Stimulated activated CD4-positive, alpha-beta T cell treated with anti-CD3 and anti-CD28 coated beads, Interleukin-15, amount 100 ng/mL, for 48 hours (primary cell): ENCODE data around the gene NUMA1.

ENCODE experiments used
- DNase-seq, 2 donors: peaks; one replicate each; pipeline ENCODE4 v3.0.0-alpha.2; 2020; ENCODE audit warnings: low read depth in 2 of 2

Gene NUMA1

DNA sequence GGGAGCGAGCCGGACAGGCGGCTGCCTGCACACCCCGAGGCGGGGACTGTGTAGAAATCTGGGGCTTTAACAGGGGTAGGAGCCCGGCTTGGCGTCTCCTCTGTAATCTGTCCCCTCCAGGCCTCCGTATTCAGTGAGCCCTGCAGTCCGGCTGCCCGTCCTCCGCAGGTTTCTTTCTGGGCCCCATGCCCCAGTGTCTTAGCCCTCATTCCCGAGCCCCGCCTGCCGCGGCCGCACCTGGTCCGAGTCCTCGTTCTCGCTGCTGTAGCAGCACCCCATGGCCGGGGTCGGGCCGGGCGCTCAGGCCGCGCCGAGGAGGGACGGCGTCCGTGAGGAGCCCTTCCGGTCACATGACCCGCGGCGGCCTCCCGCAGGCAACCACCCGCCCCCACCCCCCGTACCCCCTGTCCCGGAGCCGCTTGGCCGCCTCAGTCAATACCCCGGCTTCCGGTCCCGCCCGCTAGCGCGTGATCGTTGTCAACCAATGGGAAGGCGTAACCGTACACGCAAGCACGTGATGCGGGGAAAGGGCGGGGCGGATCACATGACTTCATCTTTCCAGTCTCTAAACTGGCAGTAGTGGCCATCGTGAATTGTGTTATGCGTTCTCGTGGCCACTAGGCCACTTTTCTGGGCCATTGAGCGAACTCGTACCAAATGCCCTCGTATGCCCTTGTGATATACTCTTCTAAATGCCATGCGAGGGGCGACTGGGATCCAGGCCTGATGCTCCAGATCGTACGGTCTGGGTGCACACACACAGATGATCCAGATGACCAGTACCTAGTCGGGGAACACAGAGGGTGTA lies 22.8 kb upstream of the NUMA1 start, which contains the start of gene LAMTOR1:
Gene LAMTOR1, minus strand, starts transcription at position 352 of the 808 bp plus-strand sequence. Its CDS starts 73 bp downstream, at position 279.
- peak; percentile 98 to 99 for DNase-seq

DNA sequence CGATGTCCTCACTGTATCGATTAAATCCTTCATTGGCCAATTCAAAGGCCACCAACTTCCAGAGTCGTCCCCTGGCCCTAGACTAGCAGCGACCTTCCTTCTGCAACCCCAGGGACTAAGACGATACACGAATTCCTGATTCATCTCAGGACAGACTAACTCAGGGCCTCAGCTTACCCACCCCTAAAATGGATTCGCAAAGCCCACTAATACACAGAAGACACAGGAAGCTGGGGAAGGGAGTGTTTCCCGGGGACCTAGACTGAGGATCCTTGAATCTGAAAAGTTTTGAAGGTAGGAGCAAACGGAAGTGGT lies 22.2 kb upstream of the NUMA1 start:
- DNase-seq = no peak

DNA sequence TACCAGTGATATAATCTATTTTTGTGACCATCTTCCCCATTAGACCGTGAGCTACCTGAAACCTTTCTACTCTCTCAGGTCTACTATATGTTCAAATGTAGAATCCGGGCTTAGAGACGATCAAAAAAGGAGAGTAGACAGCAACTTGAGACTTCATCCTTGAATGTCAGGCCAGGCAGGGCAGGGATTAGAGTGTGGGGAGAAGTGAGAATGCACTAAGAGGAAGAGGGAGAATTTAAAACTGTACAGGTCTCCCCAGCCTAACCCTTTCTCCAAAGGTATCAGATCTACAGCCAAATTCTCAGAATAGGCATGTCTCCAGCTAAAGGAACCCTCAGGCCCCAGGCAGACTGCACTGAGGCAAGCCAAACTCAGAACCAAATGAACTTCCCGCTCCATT lies 21.8 kb upstream of the NUMA1 start:
- no peak for DNase-seq

DNA sequence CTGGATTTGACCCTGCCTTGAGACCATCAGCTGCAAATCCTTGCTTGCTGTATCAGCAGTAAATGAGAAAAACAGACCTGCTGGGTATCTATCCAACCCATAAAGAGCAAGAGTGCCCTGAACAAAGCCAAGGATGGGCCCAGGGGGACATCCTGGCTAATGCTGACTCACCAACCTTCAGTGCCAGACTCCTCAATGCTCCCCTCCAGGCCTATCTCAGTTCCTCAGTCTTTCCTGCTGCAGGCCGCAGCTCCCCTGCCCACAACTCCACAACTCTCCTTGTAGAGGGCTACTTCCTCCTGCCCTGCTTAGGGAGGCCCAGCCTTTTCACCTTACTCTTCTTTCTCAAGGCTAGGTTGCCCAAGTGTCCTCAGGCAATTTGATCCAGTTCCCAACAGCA lies 20.1 kb upstream of the NUMA1 start:
- DNase-seq = no peak

DNA sequence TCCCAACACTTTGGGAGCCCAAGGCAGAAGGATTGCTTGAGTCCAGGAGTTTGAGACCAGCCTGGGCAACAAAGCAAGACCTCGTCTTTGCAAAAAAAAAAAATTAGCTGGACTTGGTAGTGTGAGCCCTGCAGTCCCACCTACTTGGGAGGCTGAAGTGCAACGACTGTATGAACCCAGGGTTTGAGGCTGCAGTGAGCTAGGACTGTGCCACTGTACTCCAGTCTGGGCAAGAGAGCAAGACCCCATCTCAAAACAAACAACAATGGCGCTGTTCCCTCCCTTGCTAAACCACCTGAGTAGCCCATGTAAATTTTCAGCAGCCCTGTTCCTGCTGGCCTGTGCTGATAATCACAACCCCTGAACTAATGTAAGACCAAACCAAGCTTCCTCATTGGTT lies 19.7 kb upstream of the NUMA1 start:
- DNase-seq = no peak

DNA sequence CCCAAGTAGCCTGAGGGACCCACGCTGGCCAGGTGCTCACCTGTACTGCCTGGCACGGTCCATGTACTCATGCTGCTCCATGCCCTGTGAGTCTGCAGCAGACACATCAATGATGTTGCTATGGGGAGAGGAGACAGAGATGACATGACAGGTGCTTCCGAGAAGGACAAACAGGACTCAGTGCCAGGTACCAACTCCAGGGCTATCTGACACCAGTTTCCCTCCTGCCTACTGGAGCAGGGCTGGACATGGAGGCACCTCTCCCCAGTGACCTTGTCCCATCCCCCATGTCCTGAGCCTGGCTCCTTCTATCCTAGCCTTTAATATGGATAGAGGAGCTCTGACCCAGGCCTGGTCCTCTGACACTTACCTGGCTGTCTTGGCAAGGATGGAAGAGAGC lies 18.4 kb upstream of the NUMA1 start:
- no peak for DNase-seq

DNA sequence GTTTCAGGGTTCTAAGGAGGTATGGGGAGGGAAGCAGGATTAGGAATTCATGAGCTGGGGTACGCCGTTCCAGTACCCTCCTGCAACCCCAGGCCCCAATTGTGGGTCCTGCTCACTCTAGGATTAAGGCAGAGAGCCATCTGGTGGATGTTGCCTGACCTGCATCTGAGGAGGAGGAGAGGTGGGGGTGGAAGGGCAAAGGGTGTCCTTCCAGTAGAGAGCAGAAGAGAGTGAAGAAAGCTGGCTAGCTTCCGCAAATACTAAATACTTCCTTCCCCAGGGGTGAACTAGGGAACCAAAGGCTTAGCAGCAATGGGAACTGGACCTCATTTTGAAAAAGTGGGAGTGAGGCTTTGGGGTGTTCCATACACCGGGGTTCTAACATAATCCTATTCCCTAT lies 10.9 kb upstream of the NUMA1 start:
- DNase-seq = peak; percentile 36 to 49

DNA sequence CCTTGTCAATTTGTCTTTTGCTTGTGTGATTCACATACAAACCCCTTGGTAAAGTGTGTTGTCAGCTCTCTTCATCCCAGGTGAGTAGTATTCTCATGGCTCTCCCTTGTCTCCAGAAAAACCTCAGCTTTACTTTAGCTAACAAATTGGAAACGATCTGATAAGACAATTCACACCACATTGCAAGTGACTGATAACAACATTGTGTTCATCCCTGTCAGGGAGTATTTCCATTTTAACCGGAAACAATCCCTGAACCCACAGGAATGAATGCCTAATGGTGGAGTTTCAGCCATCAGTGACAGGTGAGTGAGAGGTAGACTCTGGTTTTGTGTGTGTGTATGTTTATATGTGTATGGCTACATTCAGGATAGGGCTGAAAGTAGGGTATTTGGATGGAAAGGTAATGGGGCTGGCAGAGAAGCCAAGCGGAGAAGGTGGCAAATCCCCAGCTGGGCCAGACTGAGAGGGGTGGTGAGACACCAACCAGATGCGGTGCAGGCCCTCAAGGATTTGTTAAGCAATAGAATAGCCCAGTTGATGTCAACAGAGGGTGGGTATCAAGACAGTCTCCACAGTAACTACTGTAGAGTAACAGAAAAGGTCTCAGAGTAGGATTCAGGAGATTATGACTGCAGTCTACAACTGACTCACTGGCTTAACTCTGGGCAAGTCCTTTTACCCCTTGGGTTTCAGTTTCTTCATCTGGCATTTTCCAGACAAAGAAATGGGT lies 7.9 kb upstream of the NUMA1 start:
- no peak for DNase-seq

DNA sequence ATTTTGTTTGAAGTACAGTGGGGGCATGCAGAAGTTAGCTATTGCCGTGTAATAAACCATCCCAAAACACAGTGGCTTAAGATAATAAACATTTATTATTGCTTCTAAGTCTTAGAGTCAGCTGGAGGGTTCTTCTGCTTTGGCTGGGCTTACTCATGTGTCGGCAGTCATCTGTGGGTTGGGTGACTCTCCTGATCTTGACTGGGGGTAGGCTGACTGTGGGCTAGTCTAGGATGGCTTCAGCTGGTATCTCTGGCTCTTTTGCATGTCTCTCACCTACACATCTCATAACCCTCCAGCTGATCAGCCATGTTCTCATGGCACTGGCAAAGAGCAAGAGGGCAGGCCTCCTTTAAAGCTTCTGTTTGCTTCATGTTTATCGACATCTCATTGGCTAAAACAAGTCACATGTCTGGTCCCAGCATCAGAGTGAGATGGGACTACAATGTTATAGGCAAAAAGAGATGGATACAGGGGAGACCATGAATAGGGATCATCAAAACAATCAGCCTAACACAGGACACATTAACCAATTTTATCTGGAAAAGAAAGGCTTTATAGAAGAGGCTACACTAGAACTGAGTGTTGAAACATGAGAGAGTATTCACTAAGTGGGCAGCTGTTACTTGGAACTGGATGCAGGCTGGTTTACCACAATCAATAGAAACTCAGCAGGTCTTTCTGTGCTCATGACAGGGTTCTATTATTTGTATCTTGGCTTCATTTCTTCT lies 5.4 kb upstream of the NUMA1 start:
- no peak for DNase-seq

DNA sequence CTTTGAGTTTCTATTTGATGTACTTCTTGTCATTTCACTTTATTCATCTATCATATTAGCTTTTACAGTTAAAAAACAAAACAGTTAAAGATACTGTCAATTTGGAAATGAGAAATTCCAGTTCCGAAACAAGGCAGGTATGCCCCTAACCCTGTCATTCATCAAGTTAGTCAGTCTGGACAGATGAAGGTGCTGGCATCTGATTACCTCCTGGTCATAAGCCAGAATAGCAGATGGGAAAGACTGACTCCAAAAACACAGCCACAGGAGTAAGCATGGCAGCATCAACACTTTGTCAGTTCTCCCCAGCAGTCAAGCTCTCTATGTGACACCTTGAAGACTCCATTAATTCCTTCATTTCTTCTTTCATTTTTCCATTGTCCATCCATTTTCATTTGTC lies 4.6 kb upstream of the NUMA1 start:
- no peak for DNase-seq

DNA sequence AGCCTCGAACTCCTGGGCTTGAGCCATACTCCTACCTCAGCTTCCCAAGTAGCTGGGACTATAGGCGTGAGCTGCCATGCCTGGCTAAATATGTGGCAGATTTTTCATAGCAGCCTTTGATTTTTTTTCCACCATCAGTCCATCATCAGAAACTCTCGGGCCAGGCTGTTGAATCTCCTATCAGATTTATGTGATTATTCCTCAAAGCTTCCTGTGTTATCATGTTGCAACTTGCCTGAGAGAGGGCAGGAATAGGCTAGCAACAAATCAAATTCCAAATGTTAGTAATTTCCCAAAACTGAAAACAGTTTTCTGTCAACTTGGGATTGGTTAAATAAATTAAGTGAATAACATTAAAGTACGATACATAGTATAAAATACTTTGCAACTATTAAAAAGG lies 3.7 kb upstream of the NUMA1 start:
- no peak for DNase-seq

DNA sequence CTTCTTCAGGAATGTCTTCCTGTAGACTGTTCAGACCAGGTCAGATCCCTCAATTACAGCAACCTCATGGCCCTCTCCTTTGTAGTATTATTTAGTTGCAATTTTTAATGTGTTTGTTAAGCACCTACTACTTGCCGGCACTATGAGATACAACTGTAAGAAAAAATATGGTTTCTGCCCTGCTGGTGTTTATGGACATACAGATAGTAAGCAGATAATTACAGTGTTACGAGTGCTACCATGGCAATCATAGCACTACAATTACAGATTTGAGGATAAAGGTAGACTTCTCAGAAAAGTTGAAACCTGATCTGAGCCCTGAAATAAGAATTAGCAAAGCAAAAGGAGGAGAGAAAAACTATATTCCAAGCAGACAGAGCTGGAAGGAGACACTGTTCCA lies 3.1 kb upstream of the NUMA1 start:
- DNase-seq = no peak

DNA sequence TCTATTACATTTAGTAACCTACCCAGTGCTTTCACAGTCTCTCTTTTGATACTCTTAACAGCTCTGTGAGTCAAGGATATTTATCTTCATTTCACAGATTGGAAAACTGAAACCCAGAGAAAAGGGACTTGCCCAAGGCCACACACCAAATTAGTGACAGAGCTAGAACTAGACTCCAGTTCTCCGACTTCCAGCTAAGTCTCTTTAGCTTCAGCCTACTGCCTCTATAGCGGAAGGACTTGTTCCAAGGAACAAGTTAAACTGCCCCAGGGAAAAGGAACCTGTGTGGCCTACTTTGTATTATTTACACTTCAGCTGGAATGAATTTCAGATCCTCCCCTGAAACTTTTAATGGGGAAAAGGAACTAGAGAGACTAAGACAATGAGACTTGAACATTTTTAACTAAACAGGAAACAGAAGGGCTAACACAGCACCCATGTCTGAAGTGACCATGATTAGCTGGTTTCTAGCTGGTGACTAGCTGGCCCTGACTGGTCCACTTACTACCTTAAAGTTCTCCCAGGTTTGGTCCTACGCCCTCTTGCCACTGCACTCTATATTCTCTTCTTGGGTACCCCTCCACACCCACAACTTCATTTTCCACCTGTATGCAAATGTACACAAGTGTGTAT lies 1.6 kb upstream of the NUMA1 start:
- DNase-seq = no peak

DNA sequence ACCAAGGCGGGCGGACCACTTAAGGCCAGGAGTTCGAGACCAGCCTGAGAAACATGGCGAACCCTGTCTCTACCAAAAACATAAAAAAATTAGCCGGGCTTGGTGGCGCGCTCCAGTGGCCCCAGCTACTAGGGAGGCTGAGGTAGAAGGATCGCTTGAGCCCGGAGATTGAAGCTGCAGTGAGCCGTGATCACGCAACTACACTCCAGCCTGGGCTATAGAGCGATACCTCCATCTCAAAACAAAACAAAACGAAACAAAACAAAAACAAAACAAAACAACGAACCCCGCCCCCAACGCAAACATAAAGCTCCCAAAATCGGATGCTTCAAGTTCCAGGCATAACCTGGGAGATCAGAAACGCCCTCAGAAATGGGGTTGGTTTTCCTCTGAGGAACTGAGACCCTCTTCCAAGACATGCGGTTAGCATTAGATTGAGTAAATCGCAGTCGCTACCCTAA lies 872 bp upstream of the NUMA1 start:
- no peak for DNase-seq

DNA sequence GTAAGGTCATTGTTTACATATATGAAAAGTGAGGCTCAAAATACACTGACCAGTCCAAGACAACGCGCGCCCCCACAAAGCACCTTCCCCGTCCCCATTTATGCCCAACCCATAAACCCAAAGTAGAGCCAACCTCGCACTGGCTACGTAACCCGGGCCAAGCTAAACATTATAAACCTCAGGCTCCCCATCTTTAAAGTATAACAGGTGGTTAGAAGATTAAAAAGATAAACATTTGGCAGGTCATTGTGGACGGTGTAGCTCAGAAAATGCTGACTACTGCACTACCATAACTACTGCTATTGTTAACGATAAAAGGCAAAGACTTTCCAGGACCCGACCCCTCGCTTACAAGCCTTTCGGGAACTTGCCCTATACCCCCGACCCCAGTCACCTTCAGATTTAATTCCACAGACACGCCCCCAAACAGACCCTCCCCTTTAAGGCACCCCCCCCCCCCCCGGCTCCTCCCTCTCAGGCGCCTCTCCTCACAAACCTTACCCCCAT lies 470 bp downstream of the NUMA1 start:
- DNase-seq = no peak

DNA sequence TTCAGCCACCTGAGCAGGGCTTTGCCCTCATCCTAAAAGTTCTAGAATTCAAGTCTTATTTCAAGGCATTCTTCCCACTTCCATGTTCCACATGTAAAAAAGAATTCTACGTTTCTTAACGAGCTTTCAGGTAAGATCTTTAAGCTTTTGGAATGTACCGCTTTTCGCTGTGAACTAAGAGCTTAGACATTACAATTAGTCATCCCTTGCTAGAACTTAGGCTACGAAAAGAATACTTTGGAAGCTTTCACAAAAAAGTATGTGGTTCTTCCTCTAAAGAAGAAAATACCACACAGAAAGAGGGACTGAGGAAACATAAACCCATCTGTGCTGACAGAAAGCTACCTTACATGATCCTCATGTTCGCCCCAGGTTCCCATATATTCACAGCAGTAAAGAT lies 1.9 kb downstream of the NUMA1 start:
- no peak for DNase-seq

DNA sequence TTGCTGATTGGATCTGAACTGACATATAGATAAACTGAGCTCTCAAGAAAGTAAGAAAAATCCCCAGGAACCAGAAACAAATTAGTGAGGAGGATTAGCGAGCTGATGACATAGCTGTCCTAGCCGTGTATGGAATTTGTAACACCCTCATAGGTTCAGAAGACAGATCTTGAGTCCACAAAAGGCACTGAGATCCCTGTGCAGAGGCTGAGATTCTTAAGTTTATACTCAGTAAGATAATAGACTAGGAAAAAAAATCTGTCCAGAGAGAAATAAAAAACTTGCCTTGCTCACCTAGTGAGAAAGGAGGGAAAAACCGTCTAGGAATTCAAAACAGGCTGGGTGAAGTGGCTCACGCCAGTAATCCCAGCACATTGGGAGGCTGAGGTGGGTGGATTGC lies 4.6 kb downstream of the NUMA1 start:
- DNase-seq = no peak

DNA sequence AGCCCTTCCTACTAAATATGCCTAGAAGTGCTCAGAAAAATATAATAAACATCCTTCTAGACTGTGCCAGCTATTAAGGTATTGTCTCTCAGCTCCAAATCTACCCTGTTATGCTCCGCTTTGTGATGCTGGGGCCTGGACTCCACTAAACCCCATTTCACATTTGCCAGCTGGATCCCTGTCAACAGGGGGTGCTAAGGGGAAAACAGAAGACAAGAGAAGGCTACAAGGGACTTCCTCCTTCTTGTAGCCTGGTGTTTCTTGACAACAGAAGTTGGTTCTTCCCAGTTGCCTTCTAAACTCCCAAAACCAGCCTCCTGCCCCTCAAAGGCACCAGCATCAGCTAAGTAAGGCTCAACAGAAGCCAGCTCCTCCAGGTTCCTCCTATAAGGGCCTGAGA lies 5.2 kb downstream of the NUMA1 start:
- DNase-seq = no peak

DNA sequence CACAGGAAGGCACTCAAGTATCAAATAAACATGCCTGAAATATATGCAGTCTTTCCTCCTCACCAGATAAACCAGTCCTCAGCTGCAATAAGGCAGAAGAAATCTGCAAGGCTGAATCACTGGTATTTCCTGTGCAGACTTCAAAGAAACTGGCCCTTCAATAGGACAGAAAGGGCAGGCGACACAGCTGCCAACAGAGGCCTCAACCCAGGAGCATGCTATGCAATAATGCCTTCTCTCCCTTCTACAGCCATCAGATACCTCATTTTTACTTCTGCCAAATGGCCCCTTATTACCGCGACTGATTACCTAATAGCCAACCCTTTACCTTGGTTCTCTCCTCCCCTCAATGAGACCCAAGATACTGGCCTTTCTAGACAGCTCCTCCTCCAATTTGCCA lies 8.0 kb downstream of the NUMA1 start:
- DNase-seq = no peak

DNA sequence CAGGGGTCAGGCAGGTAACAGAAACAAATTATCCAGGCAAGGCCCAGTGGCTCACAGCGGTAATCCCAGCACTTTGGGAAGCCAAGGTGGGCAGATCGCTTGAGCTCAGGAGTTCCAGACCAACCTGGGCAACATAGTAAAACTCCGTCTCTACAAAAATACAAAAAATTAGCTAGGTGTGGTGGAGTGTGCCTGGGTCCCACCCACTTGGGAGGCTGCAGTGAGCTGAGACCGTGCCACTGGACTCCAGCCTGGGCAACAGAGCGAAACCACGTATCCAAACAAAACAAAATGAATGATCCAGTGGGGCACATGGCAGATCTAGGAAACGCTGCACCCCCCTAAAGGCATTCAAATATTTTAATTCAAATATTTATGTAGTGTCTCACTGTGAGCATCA lies 9.9 kb downstream of the NUMA1 start:
- no peak for DNase-seq

DNA sequence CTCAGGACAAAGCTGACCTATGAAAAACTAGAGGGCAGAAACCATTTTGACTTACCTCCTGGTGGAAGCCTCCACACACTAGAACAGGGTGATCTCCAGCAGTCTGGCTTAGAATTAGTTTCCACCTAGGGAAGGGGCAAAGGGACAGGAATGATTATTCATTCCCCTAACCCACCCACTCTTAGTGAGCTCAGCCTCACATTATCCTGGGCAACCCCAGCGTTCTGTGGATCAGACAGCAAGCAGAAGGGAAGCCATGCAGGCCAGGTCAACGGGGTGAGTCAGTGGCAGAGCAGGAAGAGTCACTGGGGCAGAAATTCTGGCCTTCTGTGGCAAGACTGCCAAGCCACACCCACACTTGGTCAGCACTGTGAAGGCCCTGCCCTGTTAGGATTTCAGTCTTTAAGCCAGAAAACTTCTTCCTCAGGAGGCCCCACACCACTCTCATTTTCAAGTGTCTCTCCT lies 10.5 kb downstream of the NUMA1 start:
- DNase-seq = no peak

DNA sequence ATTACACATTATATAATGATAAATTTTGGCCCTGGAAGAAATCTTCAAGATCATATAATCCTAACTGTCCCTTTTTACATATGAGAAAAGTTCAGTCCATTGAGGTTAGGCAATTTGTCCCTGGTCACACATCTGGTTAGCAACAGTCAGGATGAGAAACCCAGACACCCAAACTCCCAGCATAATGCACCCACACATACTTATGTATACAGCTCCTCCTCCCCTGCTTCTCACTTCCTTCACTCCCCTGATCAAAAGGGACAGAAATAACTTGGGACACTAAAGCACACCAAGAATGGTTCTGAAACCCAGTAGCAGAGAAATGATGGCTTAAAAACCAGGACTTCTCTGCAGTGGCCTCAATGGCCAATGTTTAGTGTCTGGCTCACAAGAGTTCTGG lies 11.1 kb downstream of the NUMA1 start:
- DNase-seq = no peak
